ENCODE data around the gene ZIC5. TPM values are rescaled to one million over a fixed set of nuclear protein-coding genes. Genes with fewer than 3 reads are reported as not detected.

ZIC5 gene
- total RNA-seq, 1 experiment from 2014 or later: 0.57 TPM

- Mint-ChIP-seq H3K27me3 (ENCODE audit: unreplicated experiment) (no peaks in the 10 kb centered on the region), H3K36me3 (ENCODE audit: insufficient read depth, unreplicated experiment) (no peaks in the 10 kb centered on the region), H3K27ac (ENCODE audit: unreplicated experiment) (no peak overlapping the region), H3K4me3 (ENCODE audit: low read depth, unreplicated experiment) (no peak overlapping the region), H3K9me3 (ENCODE audit: low read depth, unreplicated experiment) (no peaks in the 10 kb centered on the region), H3K4me1 (ENCODE audit: low read depth, unreplicated experiment) (no peaks in the 10 kb centered on the region)
- peak; percentile 4 for DNase-seq
- BruUV-seq (replicated peaks): no TSS peak
- TF ChIP-seq CTCF (IDR thresholded peaks at IDR 0.05; ENCODE audit: unreplicated experiment): no peak
- intact Hi-C loops (cut with micrococcal nuclease; ENCODE audit: unreplicated experiment): no loop called here
- CTCF ChIA-PET: no interaction called here
Observed at GRCh38 chr13:99926014-99926731, 45.4 kb downstream of the ZIC5 start.

GRCh38 chr13:99923877-99924582, 47.5 kb downstream of the ZIC5 start:
- intact Hi-C loops (cut with micrococcal nuclease; ENCODE audit: unreplicated experiment): no loop called here
- H3K27ac Mint-ChIP-seq (ENCODE audit: unreplicated experiment): no peak overlapping the region
- H3K27me3 Mint-ChIP-seq (ENCODE audit: unreplicated experiment): no peaks in the 10 kb centered on the region
- DNase-seq: no peak
- no peaks in the 10 kb centered on the region for H3K9me3 Mint-ChIP-seq (ENCODE audit: low read depth, unreplicated experiment)
- H3K4me1 Mint-ChIP-seq (ENCODE audit: low read depth, unreplicated experiment): no peaks in the 10 kb centered on the region
- BruUV-seq (replicated peaks): no TSS peak
- H3K36me3 Mint-ChIP-seq (ENCODE audit: insufficient read depth, unreplicated experiment): no peaks in the 10 kb centered on the region
- CTCF ChIA-PET: no interaction called here
- no peak for TF ChIP-seq CTCF (IDR thresholded peaks at IDR 0.05; ENCODE audit: unreplicated experiment)
- no peak overlapping the region for H3K4me3 Mint-ChIP-seq (ENCODE audit: low read depth, unreplicated experiment)

- no peaks in the 10 kb centered on the region for H3K9me3 Mint-ChIP-seq (ENCODE audit: low read depth, unreplicated experiment)
- intact Hi-C loops (cut with micrococcal nuclease; ENCODE audit: unreplicated experiment): no loop called here
- TF ChIP-seq CTCF (IDR thresholded peaks at IDR 0.05; ENCODE audit: unreplicated experiment): no peak
- no peak overlapping the region for H3K27ac Mint-ChIP-seq (ENCODE audit: unreplicated experiment)
- H3K36me3 Mint-ChIP-seq (ENCODE audit: insufficient read depth, unreplicated experiment): no peaks in the 10 kb centered on the region
- H3K27me3 Mint-ChIP-seq (ENCODE audit: unreplicated experiment): no peaks in the 10 kb centered on the region
- peak; percentile 10 for DNase-seq
- no TSS peak for BruUV-seq (replicated peaks)
- no peak overlapping the region for H3K4me3 Mint-ChIP-seq (ENCODE audit: low read depth, unreplicated experiment)
- no peaks in the 10 kb centered on the region for H3K4me1 Mint-ChIP-seq (ENCODE audit: low read depth, unreplicated experiment)
- CTCF ChIA-PET: no interaction called here
Observed at GRCh38 chr13:99922631-99923404, 48.7 kb downstream of the ZIC5 start.

GRCh38 chr13:99919132-99919531, 52.4 kb downstream of the ZIC5 start:
- Mint-ChIP-seq H3K4me1 (ENCODE audit: low read depth, unreplicated experiment) (no peaks in the 10 kb centered on the region), H3K9me3 (ENCODE audit: low read depth, unreplicated experiment) (no peaks in the 10 kb centered on the region)
- CTCF ChIA-PET: no interaction called here

More at GRCh38 chr13:99919132-99919531, 52.4 kb downstream of the ZIC5 start:
- no TSS peak for BruUV-seq (replicated peaks)
- H3K27me3 Mint-ChIP-seq (ENCODE audit: unreplicated experiment): no peaks in the 10 kb centered on the region
- no peak for DNase-seq
- intact Hi-C loops (cut with micrococcal nuclease; ENCODE audit: unreplicated experiment): no loop called here
- H3K36me3 Mint-ChIP-seq (ENCODE audit: insufficient read depth, unreplicated experiment): no peaks in the 10 kb centered on the region
- no peak overlapping the region for H3K27ac Mint-ChIP-seq (ENCODE audit: unreplicated experiment)
- no peak overlapping the region for H3K4me3 Mint-ChIP-seq (ENCODE audit: low read depth, unreplicated experiment)
- TF ChIP-seq CTCF (IDR thresholded peaks at IDR 0.05; ENCODE audit: unreplicated experiment): no peak
